GM18870 (cell line): ENCODE results near the gene NUP93.

Experiments used
- ATAC-seq: cut with Tn5 transposase; IDR thresholded peaks from one replicate; pipeline ENCODE4 v1.9.1; 2021; ENCODE audit warnings: moderate library complexity; ENCODE audit not compliant: unreplicated experiment

NUP93 gene

DNA sequence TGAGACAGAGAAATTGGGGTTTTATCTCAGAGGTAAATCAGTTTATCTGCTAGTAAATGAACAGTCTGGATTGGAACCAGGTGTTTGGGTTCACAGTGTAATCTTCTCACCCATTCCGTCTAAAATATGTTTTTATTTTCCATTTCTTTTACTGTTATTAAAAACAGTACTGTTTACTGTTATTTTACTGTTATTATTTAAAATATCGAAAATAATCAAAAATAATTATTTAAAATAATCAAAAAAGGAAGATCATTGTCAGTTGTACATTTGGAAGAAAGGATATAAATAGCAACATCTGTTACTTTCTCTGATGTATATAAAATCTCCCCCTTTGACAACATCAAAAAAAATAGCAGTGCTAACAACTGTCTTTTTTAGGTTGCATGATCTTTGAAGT, 11.5 kb downstream of the NUP93 start:
- ATAC-seq = no peak

DNA sequence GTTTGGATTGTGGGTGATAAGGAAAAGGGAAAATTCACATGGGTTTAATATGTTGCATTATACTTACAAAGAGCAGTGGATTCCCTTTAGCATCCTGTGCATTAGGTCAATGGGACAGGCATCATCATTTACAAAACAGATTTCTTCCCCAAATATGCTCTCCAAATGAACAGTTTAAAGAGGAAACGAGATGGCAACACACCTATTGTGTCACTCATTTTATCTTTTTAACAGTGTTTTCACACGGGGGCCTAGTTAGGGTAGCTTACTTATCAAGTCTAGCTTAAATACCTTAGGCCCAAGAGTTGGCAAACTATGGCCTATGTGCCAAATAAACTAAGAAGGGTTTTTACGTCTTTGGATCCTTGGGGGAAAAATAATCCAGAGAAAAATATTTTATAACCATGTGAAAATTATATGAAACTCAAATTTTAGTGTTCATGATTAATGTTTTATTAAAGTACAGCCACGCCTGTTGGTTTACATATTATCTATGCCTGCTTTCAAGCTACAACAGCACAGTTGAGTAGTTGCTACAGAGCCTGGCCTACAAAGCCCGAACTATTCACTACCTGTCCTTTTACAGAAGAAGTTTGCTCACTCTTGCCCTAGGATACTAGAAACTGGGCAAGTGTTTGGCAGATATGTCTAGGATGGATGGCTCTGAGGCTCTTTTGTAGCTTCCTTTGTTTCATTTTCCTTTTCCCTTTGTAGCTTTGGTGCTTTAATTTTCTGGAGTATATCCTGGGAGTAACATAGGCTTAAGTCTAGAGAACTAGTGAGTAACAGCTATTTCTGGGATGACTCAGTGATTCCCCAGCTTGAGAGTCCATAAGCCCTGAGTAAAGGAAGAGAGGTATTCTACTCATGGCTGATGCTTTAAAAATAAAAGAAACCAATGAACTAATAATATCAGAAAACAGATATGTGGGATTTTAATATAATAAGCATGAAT, 12.4 kb downstream of the NUP93 start:
- no peak for ATAC-seq

DNA sequence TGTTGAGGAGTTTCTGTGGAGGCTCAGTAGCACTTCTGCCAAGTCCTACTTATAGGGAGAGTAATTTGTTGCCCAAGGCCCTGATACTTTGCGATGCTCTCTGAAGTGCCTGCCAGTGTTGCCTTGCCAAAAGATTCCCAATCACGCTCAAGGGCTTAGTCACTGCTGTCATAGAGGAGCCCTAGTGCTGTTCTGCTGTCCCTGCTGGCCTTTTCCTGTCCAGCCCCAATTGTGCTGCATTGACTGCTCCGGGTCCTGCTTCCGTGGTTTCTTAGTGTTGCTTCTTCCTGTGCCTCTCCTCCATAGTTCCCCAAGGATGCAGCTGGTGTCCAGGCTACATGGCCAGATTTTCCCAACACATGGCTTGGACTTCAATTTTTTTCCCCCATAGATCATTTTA, 13.9 kb downstream of the NUP93 start:
- no peak for ATAC-seq

DNA sequence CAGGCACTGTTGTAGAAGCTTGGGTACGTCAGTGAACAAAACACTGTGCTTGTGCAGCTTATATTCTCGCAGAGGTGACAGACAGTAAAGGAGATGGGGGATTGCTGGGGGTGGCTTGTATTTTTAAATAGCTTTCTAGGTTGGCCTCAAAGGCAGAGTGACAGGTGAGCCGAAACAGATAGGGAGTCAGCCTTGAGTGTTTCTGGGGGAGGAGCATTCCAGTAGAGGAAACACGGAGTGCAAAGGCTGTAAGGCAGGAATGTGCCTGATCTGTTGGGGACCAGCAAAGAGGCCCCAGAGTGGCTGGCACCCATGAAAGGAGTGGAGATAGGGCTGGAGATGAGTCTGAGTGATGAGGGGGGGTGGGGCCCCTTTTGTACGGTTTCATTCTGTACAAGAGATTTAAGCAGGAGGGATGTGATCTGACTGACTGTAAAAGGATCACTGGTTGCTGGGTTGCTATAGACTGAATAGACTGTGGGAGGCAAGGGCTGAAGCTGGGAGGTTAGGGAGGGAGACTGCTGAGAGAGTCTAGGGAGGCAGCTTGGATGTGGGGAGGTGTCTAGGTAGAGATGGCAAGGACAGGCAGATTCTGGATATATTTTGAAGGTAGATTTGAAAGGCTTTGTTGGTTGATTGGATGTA, 15.2 kb downstream of the NUP93 start:
- ATAC-seq = no peak

GRCh38 chr16:56747486-56748045, 17.6 kb downstream of the NUP93 start:
- no peak for ATAC-seq

GRCh38 chr16:56748191-56748590, 18.3 kb downstream of the NUP93 start:
- ATAC-seq = no peak

DNA sequence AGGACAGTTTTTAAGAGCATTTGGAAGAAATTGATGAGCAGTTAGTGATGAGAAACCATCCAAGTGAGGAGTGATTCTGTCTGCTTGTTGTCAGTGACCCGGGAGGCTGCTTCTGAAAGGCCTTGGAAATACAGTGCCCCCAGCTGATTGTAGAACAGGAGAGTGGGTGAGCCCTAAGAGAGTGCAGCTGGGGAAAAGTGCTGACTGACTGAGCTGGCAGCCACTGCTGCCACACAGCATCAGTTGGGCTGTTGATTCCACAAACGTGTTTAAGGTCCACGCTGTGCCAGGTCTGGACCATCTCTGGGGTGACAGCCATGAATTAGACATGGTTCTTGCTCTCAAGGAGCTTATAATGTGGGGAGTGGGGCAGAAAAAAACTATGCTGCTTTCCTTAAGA, 18.9 kb downstream of the NUP93 start:
- no peak for ATAC-seq

DNA sequence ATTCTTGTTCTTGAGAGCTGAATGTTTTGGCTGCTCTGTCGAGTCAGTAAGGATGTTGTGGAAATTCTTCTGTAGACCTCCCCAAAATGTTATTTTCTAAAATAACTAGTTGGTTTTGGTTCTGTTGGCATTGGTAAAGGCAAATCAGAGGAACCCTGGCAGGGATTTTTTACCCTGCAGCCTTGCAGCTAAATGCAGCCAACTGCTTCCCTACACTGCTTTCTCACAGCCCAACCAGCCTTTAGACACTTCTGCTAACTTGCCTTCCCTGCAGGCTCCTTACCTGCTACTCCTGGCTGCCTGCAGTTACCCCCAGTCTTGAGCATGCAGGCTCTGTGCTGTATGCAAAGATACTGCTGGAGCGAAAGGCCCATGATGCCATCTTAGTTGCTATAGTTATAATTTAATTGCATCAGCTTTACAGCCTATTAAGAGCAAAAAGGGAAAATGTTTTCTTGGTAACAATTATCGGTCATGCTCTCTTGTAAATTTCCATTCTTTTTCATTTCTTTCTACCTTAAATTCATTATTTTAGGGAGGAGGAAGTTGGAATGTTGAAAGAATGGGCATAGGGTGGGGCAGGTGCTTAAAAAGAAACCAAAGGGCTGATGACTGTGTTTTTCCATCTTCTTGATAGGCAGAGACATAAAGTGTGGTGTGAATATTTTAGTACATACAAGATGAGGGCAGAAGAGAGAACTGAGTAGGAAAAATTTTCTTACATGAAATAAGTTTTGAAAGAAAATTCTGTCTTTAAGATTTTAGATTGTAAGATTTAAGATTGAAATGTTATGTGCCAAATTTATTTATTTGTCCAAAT, 20.0 kb downstream of the NUP93 start:
- no peak for ATAC-seq

DNA sequence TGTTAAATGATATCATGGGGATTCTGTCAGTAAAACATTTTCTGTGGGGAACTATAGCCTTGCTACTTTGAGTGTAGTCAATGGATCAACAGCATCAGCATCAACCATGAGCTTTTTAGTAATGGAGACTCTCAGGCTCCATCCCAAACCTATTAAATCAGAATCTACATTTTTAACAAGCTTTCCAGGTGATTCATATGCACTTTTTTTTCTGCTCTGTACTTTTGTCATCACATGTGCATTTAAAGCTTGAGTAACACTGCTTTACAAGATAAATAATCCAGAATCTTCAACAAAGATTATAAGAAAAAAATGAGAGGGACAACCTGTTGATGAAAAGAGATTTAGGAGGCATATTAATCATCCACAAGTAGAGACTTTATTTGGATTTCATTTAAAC, 23.5 kb downstream of the NUP93 start:
- no peak for ATAC-seq

DNA sequence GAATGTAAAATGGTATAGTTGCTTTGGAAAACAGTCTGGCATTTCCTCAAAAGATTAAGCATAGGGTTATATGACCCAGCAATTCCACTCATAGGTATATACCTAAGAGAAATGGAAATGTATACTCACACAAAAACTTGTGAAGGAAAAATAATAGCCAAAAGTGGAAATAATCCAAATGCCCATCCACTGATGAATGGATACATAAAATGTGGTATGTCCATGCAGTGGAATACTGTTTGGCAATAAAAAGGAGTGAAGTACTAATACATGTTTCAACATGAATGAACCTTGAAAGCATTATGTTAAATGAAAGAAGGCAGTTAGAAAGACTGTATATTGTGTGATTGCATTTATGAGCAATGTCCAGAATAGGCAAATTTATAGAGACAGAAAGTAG, 25.1 kb downstream of the NUP93 start:
- no peak for ATAC-seq

- ATAC-seq = no peak
These were observed 28.5 kb downstream of the NUP93 start for GRCh38 chr16:56758432-56758831.

DNA sequence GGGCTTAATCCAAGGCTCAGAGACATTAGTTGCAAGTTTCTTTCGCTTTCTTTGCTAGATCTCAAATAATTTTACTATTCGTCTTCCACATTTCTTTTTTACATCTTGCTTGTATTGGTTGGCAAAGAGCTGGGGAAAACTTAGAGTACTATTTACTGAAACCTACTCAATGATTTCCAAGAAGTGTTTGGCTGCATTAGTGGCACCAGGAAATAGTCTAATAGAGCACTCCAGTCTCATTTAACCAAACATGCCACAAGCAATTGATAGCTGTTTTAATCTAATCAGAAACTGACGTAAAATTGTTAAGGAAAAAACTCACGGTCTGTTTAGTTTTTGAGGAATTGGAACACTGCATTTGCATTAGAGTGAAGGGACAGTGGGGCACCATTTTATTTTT, 29.0 kb downstream of the NUP93 start:
- no peak for ATAC-seq

DNA sequence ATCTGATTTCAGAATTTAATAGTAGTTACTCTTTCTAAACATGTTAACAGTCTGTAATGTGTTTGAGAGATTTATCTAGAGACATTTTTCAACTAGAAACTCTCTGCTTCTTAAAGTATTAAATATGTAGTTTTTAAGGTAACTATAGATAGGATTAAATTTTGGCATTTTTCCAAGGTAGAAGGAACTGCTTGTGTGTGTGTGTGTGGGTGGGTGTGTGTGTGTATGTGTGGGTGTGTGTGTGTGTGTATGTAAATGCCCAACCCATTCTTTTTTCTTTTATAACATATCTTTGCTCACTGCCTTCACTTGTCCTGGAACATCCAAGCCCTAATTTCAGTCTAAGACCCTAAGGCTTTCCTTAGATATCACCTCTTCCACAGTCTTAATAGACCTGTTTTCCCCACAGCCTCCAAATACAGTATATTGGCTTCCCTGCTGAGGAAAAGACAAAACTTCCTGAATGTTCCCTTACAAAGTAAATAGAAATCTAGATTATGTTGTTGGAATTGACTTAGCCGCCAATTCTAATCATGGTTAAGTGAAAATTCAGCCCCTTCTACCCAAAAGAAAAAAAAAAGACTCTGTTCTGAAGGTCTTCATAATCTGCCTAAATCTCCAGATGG, 33.5 kb downstream of the NUP93 start:
- no peak for ATAC-seq

- no peak for ATAC-seq
These were observed 34.9 kb downstream of the NUP93 start for GRCh38 chr16:56764835-56765234.

DNA sequence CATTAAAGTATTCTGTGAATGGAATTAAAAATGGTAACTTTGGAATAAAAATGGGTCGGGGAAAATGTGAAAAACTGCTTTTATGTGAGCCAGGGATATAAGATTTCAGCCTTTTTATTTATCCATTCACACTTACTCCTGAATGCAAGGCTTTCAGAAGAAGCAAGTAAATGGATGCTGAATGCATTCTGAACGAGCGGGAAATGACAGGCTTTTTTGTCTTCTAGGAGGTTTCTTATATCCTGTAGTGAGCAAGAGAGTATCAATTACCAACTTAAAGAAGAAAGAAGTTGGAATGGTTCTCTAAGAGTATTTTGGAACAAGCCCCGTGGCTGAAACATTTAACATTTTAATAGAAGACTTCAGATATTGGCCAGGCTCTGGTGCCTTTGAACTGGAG, 36.0 kb downstream of the NUP93 start:
- ATAC-seq = no peak

DNA sequence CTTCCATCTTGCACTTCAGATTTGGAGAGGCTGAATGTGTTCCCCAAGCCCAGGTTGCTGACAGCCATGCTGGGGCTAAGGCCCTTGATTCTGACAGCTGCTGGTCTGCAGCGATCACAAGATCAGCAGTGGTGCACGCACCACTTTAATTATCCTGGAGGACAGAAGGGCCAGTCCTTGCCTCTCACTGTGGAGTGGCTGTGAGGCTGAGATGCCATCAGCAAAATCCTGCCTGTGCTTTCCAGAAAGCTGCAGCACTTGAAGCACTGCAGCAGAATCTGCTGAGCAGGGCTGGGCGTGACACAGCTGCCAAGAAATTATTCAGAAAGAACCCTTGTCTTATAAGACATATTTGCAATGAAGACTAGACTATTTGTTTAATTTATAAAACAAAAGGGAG, 37.1 kb downstream of the NUP93 start:
- ATAC-seq = no peak

GRCh38 chr16:56769677-56770076, 39.7 kb downstream of the NUP93 start:
- no peak for ATAC-seq

DNA sequence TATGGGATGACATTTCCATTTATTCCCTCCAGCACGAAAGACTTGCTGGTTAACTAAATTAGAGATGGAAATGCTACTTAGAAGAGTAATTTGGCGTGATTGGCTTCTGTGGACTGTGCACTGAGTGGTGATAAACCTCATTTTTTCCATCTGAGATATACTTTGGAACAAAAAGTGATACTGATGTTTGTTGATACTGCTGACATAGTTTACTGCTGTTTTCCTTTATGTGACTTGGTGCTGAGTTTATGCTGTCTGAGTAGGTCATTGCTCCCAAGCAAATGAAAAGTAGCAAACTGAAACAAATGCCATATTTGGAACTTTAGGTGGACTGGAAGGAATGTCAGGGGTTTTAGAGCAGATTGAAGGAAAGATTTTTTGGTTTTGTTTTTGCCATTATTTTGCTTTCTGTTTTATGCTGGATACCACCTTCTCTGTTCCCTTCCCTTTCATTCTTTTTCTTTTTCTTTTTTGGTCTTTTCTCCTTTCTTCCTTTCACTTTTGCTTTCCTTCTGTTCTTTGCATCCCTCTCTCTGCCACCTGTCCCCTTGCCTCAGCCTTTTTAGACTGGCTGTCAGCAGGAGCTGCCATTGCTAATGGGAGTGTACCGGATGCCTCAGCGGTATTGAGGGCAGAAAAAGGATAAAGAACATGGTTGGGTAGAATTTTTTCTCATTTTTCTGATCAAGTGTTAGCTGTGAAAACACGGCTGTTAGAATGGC, 41.8 kb downstream of the NUP93 start:
- ATAC-seq = no peak

- no peak for ATAC-seq
These were observed 43.6 kb downstream of the NUP93 start for GRCh38 chr16:56773532-56773931.

DNA sequence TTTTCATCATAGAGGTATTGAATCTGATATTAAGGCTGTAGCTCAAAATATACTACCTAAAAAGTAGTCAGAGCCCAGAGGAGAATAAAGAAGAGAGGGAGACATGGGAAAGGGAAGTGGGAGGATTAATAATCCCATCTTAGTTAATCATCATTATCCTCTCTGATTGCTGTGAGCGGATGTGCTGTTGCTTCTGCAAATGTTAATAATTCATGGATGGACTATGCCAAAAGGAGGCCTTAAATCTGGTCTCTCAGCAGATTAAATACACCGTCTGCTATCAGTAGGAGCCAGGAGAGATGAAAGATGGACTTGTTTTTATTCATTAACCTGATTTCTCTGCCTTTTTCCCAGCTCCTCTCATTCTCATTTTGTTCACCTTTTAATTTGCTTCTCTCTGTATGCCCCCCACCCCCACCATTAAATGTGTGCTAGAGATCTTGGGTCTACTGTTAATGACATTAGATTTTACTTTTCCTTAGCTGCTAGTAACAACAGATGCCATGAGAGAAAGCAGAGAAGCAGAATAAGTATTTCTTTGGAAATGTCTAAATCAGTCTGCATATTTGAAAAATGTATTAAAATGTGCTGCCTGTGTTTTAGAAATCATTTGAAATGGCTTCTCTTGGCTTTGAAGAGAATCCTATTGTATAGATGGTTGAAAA, 44.2 kb downstream of the NUP93 start:
- ATAC-seq = no peak
